HUDEP-2 (cell line): ENCODE data around the gene RHBDL2.
A peak's percentile ranks its signal among the peaks of the same experiment; 100 is the strongest.
"Not testable (repeated sequence)": the region's sequence is repeated elsewhere in the genome, so short reads cannot be mapped to it uniquely, and the experiment has no call there.

Experiments
- DNase-seq, 76 experiments: peaks; one replicate each; lab custom pipeline; 2025; ENCODE audit not compliant: unreplicated experiment in 76 of 76; lab: John Stamatoyannopoulos, UW

The RHBDL2 gene, protein sequence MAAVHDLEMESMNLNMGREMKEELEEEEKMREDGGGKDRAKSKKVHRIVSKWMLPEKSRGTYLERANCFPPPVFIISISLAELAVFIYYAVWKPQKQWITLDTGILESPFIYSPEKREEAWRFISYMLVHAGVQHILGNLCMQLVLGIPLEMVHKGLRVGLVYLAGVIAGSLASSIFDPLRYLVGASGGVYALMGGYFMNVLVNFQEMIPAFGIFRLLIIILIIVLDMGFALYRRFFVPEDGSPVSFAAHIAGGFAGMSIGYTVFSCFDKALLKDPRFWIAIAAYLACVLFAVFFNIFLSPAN

DNA sequence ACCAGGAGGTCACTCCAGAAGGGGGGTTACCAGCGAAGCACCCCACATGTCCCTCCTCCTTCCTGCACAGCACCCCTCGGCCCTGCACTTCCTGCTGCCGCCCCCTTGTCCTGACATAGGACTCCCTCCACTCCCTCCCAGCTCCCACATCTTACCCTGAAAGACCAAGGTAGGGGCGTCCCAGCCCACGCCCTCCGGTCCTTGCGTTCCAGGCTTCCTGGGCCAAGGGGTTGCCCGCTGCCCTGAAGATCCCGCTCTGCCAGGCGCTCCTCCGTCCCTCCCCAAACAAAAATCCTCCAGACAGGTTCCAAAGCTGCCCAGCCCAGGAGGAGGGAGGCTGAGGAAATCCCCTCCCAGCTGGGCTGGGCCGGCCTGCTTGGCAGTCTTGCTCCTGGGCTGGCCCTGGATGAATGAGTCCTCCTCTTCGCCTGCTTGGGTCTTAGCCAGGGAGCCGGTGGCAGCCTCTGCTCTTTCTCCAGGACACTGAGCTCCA lies at the start of gene RHBDL2:
TSS of gene RHBDL2 (minus strand) at position 304 of the 493 bp plus-strand sequence. CDS start 22,618 bp downstream, outside the sequence.
- DNase-seq = peak in 2 of 76 experiments; percentile 9 to 10

DNA sequence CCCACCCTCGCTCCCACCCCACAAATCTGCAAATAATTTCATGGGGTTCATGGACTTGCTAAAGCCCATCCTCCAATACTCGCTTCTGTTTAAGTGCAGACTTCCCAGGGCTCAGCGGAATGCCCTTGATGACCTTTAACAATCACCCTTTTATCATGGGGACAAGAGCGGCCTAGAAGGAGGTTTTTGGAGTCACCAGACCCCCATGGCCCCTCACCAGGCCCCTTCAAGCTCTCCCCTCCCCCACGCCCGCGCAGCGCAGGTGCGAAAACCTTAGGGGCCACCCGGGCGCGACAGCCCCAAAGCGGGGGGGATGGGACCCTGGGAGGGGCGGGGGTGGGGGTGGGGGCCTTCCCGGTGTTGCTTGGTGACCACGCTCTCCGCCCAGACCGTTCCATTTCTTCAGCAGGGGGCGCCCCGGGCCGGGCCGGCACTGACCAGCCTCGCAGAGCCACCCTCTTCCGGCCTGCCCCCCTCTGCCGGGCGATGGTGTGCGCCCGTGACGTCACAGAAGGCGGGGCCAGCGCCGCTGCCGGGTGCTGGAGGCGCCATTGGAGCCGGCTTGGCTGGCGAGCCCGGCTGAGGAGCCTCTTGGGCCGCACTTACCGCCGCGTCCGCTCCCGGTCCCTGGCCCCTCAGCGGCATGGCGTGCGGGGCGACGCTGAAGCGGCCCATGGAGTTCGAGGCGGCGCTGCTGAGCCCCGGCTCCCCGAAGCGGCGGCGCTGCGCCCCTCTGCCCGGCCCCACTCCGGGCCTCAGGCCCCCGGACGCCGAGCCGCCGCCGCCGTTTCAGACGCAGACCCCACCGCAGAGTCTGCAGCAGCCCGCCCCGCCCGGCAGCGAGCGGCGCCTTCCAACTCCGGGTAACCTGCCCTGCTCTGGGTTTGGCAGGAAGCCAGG lies 49.4 kb upstream of the RHBDL2 start, which contains the start of gene AKIRIN1:
TSS of gene AKIRIN1 (plus strand) at position 539 of the 900 bp plus-strand sequence. CDS start at position 644, 105 bp downstream.
- DNase-seq = peak; percentile 22 to 99 (median 96)

DNA sequence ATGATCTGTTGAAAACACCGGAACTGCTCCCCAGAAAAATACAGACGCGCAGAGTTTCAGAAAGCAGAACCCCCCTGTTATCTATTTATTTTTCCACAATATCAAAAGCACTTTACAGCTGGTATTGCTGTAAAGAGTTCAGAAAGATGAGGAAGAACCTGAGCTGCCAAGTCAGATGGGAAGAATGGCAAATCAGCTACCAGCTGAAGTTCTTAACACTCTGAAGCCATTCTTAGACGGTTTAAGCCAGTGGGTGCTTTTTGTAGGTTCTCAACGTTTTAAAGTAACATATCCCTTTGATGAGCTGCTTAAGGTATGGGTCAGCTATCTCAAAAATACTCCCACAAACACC lies 48.7 kb upstream of the RHBDL2 start:
- DNase-seq = peak in 3 of 76 experiments; percentile 6 to 51 (median 20)

DNA sequence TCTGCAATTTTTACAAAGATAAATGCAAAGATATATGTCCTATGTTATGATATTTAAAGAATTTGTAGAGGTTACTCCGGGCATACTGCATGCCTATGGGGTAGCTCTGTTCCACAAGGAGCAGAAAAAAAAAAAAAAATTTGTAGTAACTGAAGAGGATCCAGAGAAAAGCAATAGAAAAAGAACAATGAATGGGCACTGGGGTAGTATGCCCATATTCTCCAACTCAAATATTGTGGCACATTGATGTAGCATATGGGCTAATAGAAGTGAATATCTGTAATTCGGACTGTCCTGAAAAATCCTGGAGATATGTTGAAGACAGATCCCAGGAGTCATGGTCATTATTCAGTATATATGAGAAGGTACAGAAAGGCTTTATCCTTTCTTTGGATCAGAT lies 48.3 kb upstream of the RHBDL2 start:
- DNase-seq = no peak

DNA sequence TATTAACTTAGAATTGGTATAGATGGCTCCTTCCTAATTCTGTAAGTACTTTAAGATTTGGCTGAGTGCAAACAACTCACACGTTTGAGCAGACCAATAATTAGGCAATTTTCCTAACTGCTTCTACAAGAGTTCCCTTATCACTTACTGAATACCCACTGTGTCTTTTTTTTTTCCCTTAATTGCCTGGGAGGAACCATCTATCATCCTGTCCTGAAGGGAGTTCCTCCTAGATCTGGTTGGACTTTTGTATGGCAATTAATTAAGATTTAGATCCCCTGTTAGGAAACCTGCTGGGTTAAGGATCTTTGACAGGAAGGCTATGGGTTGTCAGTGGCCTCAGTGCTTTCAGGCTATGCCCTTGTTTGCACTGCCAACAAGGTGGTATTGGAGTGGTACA lies 37.8 kb upstream of the RHBDL2 start:
- DNase-seq = not testable (repeated sequence)

DNA sequence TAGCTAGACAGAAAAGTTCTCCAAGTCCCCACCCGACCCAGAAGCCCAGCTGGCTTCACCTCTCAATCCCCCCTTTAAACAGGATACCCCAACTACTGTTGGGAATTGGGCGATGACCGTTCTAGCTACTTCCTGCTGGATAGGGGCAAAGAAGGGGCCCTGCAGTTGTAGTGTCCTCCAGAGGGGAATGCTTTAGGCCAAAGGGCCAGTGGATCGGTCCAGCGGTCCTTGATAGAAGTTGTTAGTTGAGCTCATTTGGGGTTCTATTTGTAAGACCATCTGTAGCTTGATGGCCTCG lies 36.6 kb upstream of the RHBDL2 start:
- not testable (repeated sequence) for DNase-seq

DNA sequence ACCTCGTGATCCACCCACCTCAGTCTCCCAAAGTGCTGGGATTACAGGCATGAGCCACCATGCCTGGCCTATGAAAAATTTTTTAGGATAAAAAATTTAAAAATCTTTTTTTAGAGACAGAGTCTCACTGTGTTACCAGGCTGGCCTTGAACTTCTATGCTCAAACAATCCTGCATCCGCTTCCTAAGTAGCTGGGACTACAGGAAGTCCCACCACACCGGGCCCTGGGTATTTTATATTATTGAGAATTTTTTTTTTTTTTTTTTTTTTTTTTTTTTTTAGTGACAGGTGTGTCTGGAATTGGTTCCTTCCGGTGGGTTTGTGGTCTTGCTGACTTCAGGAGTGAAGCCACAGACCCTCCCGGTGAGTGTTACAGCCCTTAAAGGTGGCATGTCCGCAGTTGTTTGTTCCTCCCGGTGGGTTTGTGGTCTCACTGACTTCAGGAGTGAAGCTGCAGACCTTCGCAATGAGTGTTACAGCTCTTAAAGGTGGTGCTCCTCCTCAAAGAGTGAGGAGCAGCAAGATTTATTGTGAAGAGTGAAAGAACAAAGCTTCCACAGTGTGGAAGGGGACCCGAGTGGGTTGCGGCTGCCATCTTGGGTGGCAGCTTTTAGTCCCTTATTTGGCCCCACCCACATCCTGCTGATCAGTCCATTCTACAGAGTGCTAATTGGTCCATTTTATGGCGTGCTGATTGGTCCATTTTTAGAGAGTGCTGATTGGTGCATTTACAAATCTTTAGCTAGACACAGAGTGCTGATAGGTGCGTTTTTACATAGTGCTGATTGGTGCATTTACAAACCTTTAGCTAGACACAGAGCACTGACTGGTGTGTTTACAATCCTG lies 36.0 kb upstream of the RHBDL2 start:
- DNase-seq = not testable (repeated sequence)

DNA sequence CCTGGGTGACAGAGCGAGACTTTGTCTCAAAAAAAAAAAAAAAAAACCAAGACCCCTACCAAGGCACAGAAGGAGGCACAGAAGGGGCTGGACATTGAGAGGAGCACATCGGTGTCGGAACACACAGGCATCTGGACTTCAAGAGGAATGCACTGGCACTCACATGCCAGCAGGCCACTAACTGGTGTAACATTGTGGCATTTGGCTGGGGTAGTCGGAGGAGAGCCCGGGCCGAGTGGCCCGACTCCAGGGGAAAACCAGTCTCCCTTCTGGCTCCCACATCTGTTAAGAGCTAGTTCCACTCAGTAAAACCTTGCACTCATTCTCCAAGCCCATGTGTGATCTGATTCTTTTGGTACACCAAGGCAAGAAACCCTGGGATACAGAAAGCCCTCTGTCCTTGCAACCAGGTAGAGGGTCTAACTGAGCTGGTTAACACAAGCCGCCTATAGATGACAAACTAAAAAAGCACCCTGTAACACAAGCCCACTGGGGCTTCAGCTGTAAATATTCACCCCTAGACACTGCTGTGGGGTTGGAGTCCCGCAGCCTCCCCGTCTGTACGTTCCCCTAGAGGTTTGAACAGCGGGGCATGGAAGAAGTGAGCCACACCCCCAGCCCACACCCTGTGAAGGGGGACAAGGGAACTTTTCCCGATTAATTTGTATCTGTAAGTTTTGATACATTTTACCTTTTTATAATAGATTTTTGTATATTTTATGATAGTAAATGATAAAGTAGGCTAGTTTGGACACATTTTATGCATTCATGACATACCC lies 32.2 kb upstream of the RHBDL2 start:
- DNase-seq = no peak

DNA sequence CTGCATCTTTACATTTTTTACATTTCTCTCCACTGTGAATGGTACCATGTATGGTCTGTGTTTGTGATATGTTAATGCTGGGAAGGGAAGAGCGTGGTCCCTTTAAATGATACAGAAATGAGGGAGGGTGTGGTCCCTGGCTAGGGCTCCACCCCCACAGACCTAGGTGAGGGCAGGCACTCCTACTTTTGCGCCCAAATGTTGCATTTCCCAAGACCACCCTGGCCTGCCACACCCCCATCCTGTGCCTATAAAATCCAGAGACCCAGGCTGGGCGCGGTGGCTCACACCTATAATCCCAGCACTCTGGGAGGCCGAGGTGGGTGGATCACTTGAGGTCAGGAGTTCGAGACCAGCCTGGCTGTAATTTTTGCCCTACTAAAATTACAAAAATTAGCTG lies 31.5 kb upstream of the RHBDL2 start:
- peak in 2 of 76 experiments; percentile 6 to 18 for DNase-seq

DNA sequence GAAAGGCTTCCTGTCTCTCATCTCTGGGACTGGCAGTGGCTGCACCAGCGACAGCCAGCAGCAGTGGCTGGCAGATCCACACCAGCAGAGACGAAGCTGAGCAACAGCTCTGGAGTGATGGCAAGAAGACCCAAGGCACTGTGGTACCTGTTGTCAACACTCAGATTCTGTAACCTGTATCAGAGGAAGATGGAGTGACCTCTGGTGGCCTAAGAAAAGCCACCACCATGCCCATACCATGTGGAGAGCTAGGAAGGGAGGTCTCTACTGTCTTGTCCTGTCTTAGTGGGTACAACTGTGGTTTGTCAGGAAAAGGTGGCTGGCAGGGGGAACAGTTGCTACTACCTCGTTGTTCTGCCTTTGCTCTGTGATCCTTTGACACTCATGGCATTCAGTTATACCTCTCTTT lies 22.5 kb upstream of the RHBDL2 start:
- peak in 25 of 76 experiments; percentile 3 to 49 (median 19) for DNase-seq

DNA sequence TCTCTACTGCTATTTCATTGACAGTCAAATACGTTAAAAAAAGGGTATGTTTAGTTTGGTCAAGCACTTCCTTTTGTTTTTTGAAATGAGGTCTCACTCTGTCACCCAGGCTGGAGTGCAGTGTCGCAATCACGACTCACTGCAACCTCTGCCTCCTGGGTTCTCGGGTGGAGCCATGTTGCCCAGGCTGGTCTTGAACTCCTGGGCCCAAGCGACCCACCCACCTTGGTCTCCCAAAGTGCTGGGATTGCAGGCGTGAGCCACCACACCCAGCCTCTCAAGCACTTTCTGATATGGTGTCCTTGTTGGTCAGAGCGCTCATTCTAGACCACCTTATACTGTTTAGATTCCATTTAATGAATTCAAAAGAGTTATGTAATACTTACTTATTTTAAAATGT lies 20.9 kb upstream of the RHBDL2 start:
- no peak for DNase-seq

DNA sequence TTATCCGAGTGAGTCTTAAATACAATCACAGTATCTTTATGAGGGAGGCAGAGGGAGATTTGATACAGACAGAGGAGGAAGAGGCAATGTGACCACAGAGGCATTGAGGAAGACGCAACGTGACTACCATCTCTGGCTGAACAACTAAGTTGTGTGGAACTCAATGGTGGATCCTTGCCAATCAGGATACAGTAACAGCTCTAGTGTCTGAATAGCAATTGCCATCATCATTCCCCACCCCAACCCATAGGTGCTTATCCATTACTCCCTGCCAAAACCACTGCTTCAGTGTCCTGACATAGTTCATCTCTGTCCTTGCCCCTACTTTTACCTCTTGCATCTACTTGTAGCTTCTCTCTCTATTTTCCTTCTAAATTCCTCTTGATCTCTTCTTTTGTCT lies 20.5 kb upstream of the RHBDL2 start:
- no peak for DNase-seq

DNA sequence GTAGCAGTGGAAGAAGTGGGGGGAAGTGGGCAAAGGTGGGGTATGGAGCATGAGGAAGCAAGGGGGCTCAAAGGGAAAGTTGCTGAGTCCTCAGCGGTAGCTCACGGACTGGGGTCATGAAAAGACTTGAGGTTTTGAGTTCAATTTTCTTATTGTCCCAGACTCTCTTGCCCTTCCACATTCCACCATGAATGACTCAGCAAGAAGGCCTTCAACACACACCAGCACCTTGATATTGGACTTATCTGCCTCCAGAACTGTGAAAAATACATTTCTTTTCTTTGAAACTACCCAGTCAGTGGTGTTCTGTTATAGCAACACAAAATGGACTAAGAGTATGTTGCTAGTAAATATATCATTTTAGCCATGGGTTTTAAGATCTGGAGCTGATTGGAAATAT lies 17.3 kb upstream of the RHBDL2 start:
- peak in 1 of 76 experiments; percentile 9 for DNase-seq

DNA sequence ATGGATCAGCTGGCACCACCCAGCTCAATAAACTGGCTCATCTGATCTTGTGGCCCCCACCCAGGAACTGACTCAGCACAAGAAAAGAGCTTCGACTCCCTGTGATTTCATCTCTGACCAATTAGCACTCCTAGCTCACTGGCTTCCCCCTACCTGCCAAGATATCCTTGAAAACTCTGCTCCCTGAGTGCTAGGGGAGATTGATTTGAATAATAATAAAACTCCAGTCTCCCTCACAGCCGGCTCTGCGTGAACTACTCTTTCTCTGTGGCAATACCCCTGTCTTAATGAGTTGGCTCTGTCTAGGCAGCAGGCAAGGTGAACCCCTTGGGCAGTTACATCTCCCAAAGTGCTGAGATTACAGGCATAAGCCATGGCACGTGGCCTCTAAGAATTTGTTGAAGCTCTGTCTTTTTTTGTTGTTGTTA lies 11.8 kb upstream of the RHBDL2 start:
- DNase-seq = peak in 10 of 76 experiments; percentile 5 to 46 (median 16)

DNA sequence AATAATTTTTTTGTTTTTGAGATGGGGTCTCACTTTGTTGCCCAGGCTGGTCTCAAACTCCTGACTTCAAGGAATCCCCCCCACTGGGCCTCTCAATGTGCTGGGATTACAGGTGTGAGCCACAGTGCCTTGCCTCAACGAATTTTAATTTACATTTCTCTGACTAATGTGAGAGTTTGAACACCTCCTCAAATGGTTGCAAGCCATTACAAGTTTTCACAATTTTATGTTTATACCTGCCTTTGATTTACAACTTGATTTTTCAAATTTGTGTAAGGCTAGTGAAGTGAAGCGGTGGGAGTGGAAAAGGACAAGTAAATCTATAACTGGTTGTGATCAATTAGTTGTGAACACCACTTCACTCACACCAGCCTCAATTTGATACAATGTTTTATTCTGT lies 8.9 kb upstream of the RHBDL2 start:
- DNase-seq = no peak

DNA sequence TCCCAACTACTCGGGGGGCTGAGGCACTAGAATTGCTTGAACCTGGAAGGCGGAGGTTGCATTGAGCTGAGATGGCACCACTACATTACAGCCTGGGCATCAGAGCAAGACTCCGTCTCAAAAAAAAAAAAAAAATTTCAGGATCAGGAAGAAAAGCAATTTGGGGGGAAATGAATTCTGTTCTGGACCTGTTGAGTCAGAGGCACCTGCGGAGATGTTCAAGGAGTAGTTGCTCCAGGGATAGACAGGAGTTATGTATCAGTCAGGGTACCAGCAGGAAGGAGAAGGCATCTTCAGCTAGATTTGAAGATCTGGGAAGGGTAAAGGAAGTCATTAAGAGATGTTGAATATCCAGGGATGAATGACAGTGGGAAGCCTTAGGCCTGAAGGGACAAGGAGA lies 2.9 kb upstream of the RHBDL2 start:
- no peak for DNase-seq

DNA sequence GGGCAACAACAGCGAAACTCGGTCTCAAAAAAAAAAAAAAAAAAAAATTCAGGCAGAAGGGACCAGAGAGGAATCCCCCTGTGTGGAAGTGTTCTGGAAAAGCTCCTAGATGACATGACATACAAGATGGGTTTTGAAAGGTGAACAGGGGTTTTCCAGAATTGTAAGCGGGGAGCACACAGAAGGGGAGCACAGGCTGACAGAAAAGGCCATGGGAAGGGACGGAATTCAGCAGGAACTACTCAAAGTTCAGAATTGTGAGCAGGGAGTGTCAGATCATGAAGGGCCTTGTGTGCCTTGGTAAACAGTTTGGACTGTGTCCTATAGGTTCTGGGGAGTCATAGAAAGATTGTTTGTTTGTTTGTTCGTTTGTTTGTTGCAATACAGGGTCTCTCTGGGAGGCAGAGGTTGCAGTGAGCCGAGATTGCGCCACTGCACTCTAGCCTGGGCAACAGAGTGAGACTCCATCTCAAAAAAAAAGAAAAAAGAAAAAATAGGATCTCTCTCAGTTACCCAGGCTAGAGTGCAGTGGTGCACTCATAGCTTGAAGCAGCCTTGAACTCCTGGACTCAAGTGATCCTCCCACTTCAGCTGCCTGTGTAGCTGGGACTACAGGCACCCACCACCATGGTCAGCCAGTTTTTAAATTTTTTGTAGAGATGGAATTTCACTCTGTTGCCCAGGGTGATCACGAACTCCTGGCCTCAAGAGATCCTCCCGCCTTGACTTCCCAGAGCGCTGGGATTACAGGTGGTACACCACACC lies 1.2 kb upstream of the RHBDL2 start:
- no peak for DNase-seq

DNA sequence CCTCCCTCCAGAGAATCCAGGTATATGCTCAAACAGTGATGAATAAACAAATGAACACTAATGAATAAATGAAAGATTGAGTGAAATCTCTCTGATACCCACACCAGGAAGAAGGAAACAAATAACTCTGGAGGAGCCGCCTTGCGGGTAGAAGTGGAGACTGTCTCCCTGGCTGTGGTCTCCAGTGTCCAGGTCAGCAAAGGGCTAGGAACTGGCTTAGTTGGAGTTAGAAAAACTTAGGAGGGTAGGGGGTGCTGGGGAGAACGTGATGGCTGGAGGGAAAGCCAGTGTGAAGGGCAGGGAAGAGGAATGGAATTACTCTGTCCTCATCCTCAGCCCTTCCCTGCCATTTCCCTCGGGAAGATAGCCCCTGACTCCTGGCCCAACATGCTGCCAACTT lies 537 bp downstream of the RHBDL2 start:
- no peak for DNase-seq

DNA sequence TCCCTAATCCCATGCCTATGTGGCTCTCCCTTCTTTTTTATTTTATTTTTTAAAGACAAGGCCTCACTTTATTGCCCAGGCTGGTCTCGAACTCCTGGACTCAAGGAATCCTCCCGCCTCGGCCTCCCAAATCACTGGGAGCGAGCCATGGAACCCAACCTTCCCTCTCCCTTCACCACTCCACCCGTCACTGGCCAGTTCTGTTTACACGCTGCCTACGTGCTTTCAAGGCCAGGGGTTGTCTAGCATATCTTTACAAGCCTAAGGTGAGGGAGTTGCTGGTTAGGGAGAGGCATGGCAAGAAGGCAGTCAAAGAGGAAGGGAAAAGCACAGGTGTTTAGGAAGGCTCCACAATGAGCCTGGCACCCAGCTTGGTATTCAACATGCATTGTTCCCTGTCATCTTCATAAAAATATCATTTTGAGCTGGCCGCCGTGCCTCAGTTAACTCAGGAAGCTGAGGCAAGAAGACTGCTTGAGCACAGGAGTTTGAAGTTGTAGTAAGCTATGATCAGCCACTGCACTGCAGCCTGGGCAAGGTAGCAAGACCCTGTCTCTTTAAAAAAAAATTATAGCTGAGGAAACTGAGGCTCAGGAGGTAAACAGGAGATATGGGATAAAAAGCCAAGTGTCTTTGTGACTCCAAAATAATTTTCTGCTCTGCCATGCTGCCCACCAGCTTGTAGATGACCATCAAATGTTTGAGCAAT lies 1.1 kb downstream of the RHBDL2 start:
- DNase-seq = no peak
